ENCODE results near the gene CD69.

Gene CD69

DNA sequence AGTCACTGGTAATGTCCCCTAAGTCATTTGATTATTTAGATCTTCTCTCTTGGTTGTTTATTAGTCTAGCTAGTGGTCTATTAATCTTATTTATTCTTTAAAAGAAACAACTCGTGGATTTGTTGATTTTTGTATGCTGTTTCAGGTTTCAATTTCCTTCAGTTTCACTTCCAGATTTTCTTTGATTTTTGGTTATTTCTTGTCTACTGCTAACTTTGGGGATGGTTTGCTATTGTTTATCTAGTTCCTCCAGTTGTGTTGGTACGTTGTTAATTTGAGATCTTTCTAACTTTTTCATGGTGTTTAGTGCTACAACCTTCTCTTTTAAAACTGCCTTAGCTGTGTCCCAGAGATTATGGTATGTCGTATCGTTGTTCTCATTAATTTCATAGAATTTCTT is 18.5 kb upstream of the CD69 start:
- no peak for DNase-seq

DNA sequence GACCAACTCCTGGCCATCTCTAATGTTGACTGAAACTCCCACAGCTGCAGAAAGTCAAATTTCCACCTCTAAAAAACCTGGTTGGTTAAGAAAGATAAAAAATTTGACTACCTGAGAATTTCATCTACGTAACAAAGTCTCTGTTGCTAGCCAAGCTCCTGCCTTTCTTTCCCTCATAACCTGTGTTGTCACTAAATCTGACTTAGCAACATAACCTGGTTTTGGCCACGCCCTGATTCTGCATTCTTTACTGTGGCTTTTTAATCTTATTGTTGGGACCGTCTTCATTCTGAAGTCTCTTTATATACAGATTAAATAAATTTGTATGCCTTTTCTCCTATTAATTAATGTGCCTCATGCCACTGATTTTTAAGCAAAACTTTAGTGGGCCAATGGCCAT is 16.1 kb upstream of the CD69 start:
- DNase-seq: no peak

- DNase-seq: no peak
Measured at GRCh38 chr12:9773216-9773877, 12.6 kb upstream of the CD69 start.

- no peak for DNase-seq
Measured at GRCh38 chr12:9763025-9763424, 2.3 kb upstream of the CD69 start.

DNA sequence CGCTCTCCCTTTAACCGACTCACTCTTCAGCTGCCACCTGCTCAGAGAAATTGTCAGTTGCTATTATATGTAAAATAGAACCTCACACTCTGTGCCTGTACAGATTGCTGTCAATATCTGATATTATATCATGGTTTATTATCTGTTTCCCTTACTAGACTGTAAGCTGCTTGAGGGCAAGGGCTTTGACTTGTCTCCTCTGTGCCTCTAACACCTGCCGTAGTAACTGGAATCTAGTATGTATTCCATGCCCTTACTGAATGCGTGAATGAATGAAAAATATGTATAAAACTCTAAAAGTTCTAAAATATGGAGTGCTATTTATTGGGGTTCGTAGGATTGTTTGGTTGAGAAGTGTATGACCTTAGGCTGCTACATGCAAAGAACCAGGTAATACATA is 1.7 kb upstream of the CD69 start:
- no peak for DNase-seq

- DNase-seq: no peak
Measured at GRCh38 chr12:9761419-9761781, 699 bp upstream of the CD69 start.

DNA sequence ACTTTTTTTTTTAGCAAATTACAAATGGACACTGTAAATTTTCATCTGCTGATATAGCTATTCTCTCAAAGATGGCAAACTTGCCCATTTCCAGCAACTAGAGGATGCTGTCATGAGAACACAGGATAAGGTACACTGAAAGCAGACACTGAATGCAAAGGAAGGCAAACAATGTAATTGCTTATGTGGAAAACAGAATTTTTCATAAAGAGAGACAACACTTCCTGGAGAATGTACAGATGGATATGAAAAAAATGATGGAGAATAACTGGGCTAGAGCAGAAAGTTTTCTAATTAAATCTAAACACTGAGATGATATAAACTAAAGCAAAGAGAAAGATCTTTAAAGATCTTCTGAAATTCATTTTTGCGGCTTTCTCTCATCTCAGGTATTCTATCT is 581 bp downstream of the CD69 start:
- DNase-seq: no peak

DNA sequence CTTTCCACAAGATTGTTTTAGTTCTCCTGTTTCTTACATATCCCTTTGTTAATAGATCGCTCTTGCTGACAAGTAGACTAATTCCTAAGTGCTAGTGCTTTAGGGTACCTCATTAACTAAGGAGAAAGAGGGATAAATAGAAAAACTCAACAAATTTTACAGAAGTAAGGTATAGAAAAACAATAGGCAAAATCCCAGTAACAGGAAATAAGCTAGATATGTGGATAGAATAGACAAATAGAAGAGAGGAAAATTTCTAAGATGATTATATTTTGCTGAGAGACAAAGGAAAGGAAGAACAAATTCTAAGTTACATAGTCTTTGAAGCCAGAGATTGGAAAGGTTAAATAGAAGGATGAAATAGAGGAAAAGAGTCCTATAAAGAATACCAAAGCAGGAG is 1.0 kb downstream of the CD69 start:
- no peak for DNase-seq

GRCh38 chr12:9758119-9758518 is 2.6 kb downstream of the CD69 start:
- no peak for DNase-seq

GRCh38 chr12:9757433-9758025 is 3.2 kb downstream of the CD69 start:
- no peak for DNase-seq

- DNase-seq: no peak
Measured at GRCh38 chr12:9756706-9757105, 4.0 kb downstream of the CD69 start.

- DNase-seq: no peak
Measured at GRCh38 chr12:9756170-9756569, 4.5 kb downstream of the CD69 start.

DNA sequence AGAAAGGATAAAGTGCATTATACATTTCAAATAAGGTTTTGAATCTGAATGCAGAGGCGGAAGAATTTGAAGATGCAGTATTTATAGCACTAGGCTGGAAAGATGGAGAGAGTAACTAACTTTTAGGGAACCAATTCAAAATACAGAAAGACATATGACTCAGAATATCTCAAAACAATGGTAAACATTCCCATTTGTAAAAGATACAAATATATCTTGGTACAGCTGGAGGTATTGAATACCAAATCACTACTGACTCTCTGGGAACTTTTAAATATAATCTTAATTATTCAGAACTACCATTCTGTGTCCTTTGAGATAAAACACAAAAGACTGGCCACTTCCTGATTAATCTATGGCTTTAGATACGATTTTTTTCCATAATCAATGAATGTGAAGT is 5.1 kb downstream of the CD69 start:
- no peak for DNase-seq

DNA sequence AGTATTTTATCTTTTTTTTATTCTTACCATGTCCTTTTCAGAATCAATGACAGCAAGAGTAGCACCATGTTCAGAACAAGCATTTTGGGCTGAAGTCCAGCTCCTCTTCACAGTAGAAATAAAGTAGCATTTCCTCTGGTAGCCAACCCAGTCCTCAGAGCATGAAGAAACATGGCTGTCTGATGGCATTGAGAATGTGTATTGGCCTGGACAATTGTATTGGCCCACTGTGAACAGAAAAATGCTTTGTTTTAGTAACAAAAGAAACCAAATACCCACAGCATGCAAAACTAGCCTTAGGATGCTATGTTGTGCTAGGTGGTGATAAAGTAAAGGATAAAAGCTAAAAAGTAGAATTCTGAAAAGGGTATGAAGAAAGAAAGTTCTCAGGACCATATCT is 5.7 kb downstream of the CD69 start:
- no peak for DNase-seq

GRCh38 chr12:9754099-9754927 is 6.4 kb downstream of the CD69 start:
- DNase-seq: no peak

DNA sequence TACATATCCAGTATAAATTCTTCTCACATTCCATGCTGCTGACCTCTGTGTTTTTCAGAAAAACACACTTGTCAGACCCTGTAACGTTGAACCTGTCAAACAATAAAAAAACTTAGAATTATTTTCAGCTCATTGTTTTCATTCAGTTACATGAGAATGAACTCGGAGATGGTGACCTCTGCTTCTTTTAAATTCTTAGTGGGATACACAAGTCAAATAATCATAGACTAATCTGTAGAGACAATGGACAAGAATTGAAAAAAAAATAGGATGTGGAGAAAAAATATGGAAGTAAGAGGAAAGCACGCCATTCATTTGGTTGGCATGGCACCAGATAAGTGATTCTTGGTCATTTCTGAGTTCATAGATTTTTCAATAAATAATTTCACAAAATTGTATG is 7.2 kb downstream of the CD69 start:
- DNase-seq: no peak

DNA sequence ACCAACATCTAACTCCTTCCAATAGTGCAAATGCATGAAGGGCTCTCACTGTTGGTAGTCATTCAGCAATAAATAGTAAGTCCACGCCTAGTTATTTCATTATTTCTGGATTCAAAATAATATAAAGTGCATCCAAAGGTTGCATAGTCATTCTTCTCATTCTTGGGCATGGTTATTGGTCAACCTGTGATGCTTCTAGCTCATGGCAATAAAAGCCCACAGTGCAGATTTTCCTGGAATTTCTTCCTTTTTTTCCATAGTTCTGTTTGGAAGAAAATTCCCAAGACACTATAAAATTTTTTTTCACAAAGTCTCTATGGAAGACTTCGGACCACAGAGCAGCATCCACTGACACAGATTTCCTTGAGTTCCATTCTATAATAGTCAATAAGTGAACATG is 7.6 kb downstream of the CD69 start:
- DNase-seq: no peak

DNA sequence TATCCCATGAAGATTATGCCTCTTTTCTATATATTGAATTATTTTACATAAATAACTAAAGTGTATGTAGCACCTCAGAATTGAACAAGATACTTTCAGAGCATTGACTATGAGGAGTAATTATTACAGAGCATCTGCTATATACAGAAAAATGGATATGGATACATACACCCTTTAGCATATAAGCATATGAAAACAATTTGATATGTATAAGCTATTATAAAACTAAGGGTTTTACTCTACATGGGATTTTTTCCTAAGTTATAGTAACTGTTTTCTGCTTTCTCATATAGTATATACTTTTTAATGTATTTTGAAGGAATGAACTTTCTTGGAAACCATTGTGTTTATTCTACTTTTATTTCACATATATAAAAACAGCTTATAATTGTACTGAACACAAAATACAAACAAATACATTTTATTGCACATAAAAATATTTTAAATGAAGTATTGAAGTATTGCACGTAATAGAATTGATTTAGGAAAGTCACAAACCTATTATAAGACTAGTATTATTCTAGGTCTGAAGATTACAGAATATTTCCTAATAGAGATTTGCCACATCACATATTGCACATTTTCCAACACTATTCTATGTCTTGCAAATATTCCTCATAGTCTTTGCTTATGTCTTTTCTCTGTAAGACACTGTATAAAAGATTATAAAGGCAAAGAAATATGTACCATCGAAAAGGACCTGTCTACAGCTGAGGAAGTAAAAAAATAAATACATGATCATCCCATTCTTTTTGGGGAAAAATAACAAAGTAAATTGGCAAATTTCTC is 8.4 kb downstream of the CD69 start:
- no peak for DNase-seq

DNA sequence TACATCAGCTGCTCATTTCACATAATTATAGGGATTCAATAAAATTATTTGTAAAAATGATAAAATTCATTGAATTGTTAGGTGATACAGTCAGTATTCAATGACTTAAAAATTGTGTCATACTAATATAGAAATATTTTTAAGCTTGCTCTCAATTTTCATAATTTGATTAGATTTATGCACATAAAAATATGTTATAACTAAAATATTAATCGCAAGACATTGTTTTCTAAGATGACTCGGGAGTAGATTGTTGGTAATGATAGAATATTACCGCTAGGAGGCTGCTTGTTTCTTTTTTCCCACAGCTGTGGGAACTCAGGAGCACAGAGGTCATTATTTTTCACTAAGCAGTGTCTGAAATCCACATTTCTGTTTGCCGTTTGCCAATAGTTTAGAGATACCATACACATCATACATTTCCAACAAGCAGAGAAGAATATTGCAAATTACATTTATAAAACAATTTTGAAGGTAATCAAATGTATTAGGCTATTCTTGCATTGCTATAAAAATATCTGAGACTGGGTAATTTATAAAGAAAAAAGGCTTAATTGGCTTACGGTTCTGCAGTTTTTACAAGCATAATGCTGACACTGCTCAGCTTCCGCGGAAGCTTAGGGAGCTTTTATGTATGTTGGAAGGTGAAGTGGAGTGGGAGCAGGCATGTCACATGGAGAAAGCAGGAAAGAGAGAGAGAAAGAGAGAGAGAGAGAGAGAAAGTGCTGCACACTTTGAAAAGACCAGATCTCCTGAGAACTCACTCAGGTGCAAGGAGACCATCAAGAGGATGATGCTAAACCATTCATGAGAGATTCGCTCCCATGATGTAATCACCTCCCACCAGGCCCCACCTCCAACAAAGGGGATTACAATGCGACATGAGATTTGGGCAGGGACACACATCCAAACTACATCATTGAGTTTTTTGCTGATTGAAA is 9.2 kb downstream of the CD69 start:
- DNase-seq: no peak

- DNase-seq: peak; percentile 60
Measured at GRCh38 chr12:9750276-9751203, 10.2 kb downstream of the CD69 start.

GRCh38 chr12:9749640-9750039 is 11.1 kb downstream of the CD69 start:
- DNase-seq: no peak

Measured in CD4-positive, alpha-beta T cell treated with Interleukin-17A for 4 hours (primary cell).